ENCODE results near the gene ALG12.

ALG12 gene

DNA sequence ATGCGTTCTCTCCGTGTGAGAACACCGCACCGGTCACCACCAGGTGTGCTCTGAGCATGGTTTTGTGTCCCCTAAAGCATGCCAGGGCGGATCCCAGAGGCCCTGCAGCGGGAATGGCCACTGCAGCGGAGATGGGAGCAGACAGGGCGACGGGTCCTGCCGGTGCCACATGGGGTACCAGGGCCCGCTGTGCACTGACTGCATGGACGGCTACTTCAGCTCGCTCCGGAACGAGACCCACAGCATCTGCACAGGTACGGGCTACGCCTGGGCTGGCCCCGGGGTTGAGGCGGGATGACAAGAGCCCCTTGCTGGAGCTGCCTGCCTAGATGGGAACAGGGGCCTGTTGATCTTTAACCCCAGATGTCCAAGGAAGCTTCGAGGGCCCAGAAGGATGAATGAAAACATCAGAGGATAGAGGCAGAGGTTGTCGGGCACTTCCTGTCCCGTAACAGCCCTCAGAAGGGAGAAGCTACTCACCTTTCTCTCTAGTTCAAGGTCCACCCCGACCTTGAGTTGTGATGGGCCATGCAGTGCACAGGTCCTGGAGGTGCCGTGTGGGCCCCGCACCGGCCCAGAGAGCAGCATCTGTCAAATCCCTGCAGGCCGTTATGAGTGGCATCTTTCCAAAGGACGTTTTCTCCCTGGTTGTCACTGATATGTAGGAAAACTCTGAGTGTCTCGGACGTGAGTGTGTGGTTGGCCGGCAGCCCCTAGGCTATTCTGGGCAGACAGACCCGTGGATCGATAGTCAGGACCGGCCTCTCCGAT lies 3.5 kb upstream of the ALG12 start:
- no peak overlapping the region for H3K4me3 ChIP-seq (ENCODE audit: low read depth, low read length)
- TF ChIP-seq, protein P1, sequence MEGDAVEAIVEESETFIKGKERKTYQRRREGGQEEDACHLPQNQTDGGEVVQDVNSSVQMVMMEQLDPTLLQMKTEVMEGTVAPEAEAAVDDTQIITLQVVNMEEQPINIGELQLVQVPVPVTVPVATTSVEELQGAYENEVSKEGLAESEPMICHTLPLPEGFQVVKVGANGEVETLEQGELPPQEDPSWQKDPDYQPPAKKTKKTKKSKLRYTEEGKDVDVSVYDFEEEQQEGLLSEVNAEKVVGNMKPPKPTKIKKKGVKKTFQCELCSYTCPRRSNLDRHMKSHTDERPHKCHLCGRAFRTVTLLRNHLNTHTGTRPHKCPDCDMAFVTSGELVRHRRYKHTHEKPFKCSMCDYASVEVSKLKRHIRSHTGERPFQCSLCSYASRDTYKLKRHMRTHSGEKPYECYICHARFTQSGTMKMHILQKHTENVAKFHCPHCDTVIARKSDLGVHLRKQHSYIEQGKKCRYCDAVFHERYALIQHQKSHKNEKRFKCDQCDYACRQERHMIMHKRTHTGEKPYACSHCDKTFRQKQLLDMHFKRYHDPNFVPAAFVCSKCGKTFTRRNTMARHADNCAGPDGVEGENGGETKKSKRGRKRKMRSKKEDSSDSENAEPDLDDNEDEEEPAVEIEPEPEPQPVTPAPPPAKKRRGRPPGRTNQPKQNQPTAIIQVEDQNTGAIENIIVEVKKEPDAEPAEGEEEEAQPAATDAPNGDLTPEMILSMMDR (IDR thresholded peaks at IDR 0.05; ENCODE audit: borderline replicate concordance, insufficient read depth, low read depth, low read length), result no peak

DNA sequence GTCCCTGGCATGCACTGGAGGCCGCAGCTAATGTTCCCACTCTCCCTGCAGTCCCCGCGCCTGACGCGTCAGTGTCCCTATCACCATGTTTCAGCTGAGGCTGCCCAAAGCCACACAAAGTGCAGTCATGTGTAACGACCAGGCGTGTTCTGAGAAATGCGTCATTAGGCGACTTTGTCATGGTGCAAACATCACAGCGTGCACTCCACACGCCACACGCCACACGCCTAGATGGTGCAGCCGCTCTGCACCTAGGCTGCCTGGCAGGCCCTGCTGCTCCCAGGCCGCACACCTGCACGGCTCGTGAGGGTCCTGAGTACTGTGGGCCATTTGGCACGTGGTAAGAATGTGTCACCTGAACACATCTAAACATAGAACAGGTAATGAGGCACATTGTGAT lies 2.6 kb upstream of the ALG12 start:
- TF ChIP-seq, protein P1 (IDR thresholded peaks at IDR 0.05; ENCODE audit: borderline replicate concordance, insufficient read depth, low read depth, low read length), result no peak
- no peak overlapping the region for H3K4me3 ChIP-seq (ENCODE audit: low read depth, low read length)

DNA sequence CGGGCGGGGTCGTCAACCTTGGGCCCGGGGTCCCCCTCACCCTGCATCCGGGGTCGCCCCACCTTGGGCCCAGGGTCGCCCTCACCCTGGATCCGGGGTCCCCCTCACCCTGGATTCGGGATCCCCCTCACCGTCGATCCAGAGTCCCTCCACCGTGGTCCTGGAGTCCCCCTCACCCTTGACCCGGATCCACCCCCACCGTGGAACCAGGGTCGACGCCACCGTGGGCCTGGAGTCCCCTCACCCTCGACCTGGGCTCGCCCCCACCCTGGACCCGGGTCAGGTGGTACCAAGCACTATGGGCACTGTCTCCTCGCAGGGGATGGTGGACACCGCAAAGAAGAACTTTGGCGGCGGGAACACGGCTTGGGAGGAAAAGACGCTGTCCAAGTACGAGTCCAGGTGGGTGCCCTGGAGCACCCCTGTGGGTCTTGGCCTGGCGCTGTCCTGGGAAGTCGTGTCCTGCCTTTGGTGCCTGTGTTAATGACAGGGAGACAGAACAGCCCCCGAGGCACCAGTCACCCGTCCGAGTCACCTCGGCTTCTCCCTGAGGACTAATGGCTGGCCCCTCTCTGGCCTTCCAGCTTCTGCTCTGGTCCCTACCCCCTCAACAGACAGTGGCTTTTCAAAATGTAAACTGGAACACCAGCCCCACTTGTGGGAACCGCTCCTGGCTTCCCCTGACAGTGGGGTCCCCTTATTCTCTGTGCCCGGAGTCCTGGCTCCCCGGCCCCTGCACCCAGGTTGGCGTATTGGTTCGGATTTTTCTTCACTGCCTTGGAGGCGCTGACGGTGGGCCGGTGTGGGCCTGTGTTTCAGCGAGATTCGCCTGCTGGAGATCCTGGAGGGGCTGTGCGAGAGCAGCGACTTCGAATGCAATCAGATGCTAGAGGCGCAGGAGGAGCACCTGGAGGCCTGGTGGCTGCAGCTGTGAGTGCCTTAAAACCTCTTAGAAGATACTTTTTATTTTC lies 958 bp upstream of the ALG12 start:
- TF ChIP-seq, protein P1 (IDR thresholded peaks at IDR 0.05; ENCODE audit: borderline replicate concordance, insufficient read depth, low read depth, low read length), result no peak
- peak overlapping the region; percentile 80 for H3K4me3 ChIP-seq (ENCODE audit: low read depth, low read length)

DNA sequence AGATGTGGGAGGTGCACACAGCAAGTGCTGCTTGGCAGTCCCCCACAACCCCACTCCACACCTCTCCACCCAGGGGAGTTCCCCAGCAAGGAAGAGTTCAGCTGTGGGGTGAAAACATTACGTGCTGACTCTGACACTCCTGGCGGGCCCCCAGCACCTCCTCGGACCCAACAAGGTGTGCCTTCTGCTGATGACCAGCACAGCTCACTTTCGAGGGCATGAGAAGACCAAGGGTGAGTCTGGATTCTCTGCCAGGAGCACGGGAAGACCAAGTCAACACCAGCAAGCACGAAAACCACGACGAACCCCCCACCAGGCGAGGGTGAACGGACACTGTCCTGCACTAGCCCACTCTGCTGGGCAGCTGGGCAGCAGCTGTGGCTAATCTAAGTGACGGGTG lies 1.4 kb downstream of the ALG12 start:
- H3K4me3 ChIP-seq (ENCODE audit: low read depth, low read length), result no peak overlapping the region
- TF ChIP-seq, protein P1 (IDR thresholded peaks at IDR 0.05; ENCODE audit: borderline replicate concordance, insufficient read depth, low read depth, low read length), result no peak

DNA sequence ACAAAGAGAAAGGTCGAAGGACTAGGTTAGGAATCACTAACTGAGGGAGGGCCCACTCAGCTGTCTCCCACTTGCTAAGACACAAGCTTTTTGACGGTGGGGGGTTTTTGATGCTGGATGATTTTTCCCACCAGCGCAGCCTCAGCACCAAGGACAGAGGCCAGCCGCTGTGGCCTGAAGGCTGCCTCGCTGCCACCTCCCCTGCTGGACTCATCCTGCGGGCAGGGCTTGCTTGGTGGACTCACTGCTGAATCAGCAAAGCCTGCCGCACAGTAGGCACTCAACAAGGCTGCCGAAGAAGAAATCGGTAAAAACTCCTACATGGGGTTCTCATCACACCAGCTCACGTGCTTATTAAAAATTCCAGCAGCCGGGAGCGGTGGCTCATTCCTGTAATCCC lies 2.6 kb downstream of the ALG12 start:
- TF ChIP-seq, protein P1 (IDR thresholded peaks at IDR 0.05; ENCODE audit: borderline replicate concordance, insufficient read depth, low read depth, low read length), result no peak
- H3K4me3 ChIP-seq (ENCODE audit: low read depth, low read length), result no peak overlapping the region

DNA sequence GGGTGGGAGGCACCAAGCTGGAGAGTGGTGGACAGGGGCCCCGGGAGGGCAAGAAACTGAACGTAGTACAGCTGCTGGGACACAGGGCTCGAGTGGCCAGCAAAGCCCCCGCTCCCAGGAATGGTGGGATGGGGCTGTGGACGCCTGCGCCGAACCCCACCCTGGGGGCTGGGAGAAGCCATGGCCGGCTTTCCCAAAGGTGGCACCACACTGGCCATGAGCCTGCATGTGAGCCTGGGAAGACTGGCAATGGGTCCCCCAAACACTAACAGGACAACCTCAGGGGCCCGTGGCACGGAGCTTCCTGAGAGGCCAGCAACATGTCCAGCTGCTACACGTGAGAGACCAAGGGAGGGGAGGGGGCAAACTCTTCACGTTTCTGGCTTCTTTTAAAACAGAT lies 4.0 kb downstream of the ALG12 start:
- no peak overlapping the region for H3K4me3 ChIP-seq (ENCODE audit: low read depth, low read length)
- TF ChIP-seq, protein P1 (IDR thresholded peaks at IDR 0.05; ENCODE audit: borderline replicate concordance, insufficient read depth, low read depth, low read length), result no peak

Measured in GM12875 (cell line).